ENCODE measurements around the gene CCDC116.
"Not testable (repeated sequence)": the region's sequence is repeated elsewhere in the genome, so short reads cannot be mapped to it uniquely, and the experiment has no call there.

The CCDC116 gene

GRCh38 chr22:21590809-21591641 lies 41.5 kb upstream of the CCDC116 start:
- CTCF ChIA-PET: no interaction called here
- POLR2A ChIA-PET: no interaction called here
- DNase-seq (ENCODE audit: extremely low spot score): no peak

DNA sequence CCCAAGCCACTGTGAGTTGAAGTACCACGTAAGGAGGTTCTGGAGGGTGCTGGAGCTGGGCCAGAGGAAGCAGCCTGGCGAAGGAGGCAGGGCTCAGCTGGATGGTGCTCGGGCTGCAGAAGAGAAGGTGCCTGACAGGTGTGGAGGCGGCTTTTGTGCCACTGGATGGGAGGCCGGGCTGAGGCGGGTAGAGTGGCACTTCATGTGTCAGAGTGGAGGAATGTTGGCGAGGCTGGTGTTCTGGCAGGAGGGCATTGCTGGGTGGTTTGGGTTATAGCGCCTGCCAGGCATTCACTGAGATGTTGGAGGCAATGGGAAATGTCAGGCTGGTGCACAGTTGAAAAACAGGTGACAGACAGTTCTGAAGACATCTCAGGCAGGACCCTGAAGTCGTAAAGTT lies 40.9 kb upstream of the CCDC116 start:
- TF ChIP-seq, protein P1, sequence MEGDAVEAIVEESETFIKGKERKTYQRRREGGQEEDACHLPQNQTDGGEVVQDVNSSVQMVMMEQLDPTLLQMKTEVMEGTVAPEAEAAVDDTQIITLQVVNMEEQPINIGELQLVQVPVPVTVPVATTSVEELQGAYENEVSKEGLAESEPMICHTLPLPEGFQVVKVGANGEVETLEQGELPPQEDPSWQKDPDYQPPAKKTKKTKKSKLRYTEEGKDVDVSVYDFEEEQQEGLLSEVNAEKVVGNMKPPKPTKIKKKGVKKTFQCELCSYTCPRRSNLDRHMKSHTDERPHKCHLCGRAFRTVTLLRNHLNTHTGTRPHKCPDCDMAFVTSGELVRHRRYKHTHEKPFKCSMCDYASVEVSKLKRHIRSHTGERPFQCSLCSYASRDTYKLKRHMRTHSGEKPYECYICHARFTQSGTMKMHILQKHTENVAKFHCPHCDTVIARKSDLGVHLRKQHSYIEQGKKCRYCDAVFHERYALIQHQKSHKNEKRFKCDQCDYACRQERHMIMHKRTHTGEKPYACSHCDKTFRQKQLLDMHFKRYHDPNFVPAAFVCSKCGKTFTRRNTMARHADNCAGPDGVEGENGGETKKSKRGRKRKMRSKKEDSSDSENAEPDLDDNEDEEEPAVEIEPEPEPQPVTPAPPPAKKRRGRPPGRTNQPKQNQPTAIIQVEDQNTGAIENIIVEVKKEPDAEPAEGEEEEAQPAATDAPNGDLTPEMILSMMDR (IDR thresholded peaks at IDR 0.05; ENCODE audit: control extremely low read depth, extremely low read depth, low read depth, missing control alignments): no peak
- CTCF ChIA-PET: interaction anchor here (1.4 to 1.8 kb wide), 2 partner anchors 8 to 38 kb away, joined by 4 to 7 read pairs; partner anchors contain the start of gene YDJC
- no peak for DNase-seq (ENCODE audit: extremely low spot score)
- POLR2A ChIA-PET: no interaction called here

More at GRCh38 chr22:21590809-21591641, 41.5 kb upstream of the CCDC116 start:
- TF ChIP-seq, protein P1 (IDR thresholded peaks at IDR 0.05; ENCODE audit: control extremely low read depth, extremely low read depth, low read depth, missing control alignments): no peak

DNA sequence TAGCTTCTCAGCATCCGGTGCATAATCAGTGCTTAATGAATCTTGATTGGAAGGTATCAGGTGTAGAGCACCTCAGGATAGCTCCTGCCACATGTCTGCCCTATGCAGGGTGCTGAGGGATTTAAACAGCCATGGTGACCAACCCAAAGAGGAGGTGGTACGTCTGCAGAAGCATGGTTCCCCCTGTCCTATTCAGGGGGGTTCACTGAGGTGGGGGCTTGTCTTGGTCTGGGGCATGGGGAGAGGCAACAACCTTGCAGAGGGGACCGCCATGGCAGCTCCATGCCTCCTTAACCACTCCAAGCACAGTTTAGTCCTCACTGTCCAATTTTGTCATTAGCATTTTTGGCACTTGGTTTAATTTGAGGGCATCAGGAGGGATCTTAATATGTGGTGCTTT lies 40.1 kb upstream of the CCDC116 start:
- ChIA-PET POLR2A (no interaction called here), CTCF (interaction anchor here (1.3 to 1.8 kb wide), 3 partner anchors 9 to 37 kb away, joined by 3 to 7 read pairs (median 4); partner anchors contain the start of gene YDJC)
- DNase-seq (ENCODE audit: extremely low spot score): no peak
- TF ChIP-seq, protein P1 (IDR thresholded peaks at IDR 0.05; ENCODE audit: control extremely low read depth, extremely low read depth, low read depth, missing control alignments): no peak

- DNase-seq (ENCODE audit: extremely low spot score): no peak
- TF ChIP-seq, protein P1 (IDR thresholded peaks at IDR 0.05; ENCODE audit: control extremely low read depth, extremely low read depth, low read depth, missing control alignments): no peak
- CTCF ChIA-PET: interaction anchor here (1.3 to 1.8 kb wide), 3 partner anchors 10 to 36 kb away, joined by 3 to 7 read pairs (median 4); partner anchors contain the start of gene YDJC
- POLR2A ChIA-PET: no interaction called here
Observed at GRCh38 chr22:21593406-21594232, 38.9 kb upstream of the CCDC116 start.

- TF ChIP-seq, protein P1 (IDR thresholded peaks at IDR 0.05; ENCODE audit: control extremely low read depth, extremely low read depth, low read depth, missing control alignments): no peak
- no peak for DNase-seq (ENCODE audit: extremely low spot score)
- ChIA-PET POLR2A (no interaction called here), CTCF (no interaction called here)
Observed at GRCh38 chr22:21594865-21595452, 37.6 kb upstream of the CCDC116 start.

- POLR2A ChIA-PET; DNase-seq (ENCODE audit: extremely low spot score): not testable (repeated sequence)
- CTCF ChIA-PET: interaction anchor here (0.9 to 1.7 kb wide), 4 partner anchors 9 to 50 kb away, joined by 3 to 6 read pairs (median 5); no protein-coding TSS in a partner anchor
Observed at GRCh38 chr22:21596356-21597135, 36.0 kb upstream of the CCDC116 start.
